DOHH2 (cell line): ENCODE results near the gene CDK5RAP2.
"Not testable (repeated sequence)": the region's sequence is repeated elsewhere in the genome, so short reads cannot be mapped to it uniquely, and the experiment has no call there.

Experiments used
- H3F3A ChIP-seq: fragments of 200-600 bp; sonication (generic), shearing (Covaris generic); 2 replicates; pipeline ENCODE4 v1.6.0; 2016; ENCODE audit warnings: antibody characterized with exemption, mild to moderate bottlenecking; ENCODE audit not compliant: control insufficient read depth, insufficient read depth
- H3K27ac ChIP-seq: fragments of 200-600 bp; sonication (generic); 2 replicates; pipeline ENCODE4 v1.5.1; 2014; ENCODE audit warnings: low read depth, mild to moderate bottlenecking, low read length, moderate library complexity
- H3K27me3 ChIP-seq: fragments of 200-600 bp; sonication (generic); 2 replicates; pipeline ENCODE4 v1.6.1; 2014; ENCODE audit warnings: mild to moderate bottlenecking, low read length, mixed read lengths; ENCODE audit not compliant: control insufficient read depth
- H3K36me3 ChIP-seq: fragments of 200-600 bp; sonication (generic); 2 replicates; pipeline ENCODE4 v1.6.1; 2014; ENCODE audit warnings: mild to moderate bottlenecking, low read length, moderate library complexity, mixed read lengths; ENCODE audit not compliant: control insufficient read depth
- H3K4me1 ChIP-seq: fragments of 200-600 bp; sonication (generic); 2 replicates; pipeline ENCODE4 v1.6.1; 2014; ENCODE audit warnings: mild to moderate bottlenecking, low read length, mixed read lengths; ENCODE audit not compliant: control insufficient read depth
- H3K4me2 ChIP-seq: fragments of 200-600 bp; sonication (generic); 2 replicates; pipeline ENCODE4 v1.6.0; 2014; ENCODE audit warnings: mild to moderate bottlenecking, low read length, moderate library complexity
- H3K4me3 ChIP-seq: fragments of 200-600 bp; sonication (generic); 2 replicates; pipeline ENCODE4 v1.5.1; 2014; ENCODE audit warnings: mild to moderate bottlenecking, low read length, mixed read lengths
- H3K79me2 ChIP-seq: fragments of 200-600 bp; sonication (generic); 2 replicates; pipeline ENCODE4 v1.6.1; 2014; ENCODE audit warnings: mild to moderate bottlenecking, low read length, mixed read lengths; ENCODE audit not compliant: control insufficient read depth
- H3K9me2 ChIP-seq: fragments of 200-600 bp; sonication (generic); replicated peaks from 2 replicates; pipeline ENCODE4 v1.6.1; 2014; ENCODE audit warnings: mild to moderate bottlenecking, low read length, mixed read lengths; ENCODE audit not compliant: control insufficient read depth
- H3K9me3 ChIP-seq: fragments of 200-600 bp; sonication (generic); 2 replicates; pipeline ENCODE4 v1.6.1; 2014; ENCODE audit warnings: antibody characterized with exemption, low read length, mixed read lengths; ENCODE audit not compliant: control insufficient read depth, insufficient read depth
- H4K20me1 ChIP-seq: fragments of 200-600 bp; sonication (generic); 2 replicates; pipeline ENCODE4 v1.6.0; 2014; ENCODE audit warnings: low read depth, mild to moderate bottlenecking, antibody characterized with exemption, low read length, moderate library complexity; ENCODE audit not compliant: control insufficient read depth, insufficient read depth
- CTCF ChIP-seq: fragments of 200-600 bp; sonication (generic); IDR thresholded peaks from one replicate; pipeline ENCODE4 v1.5.1; 2014; ENCODE audit warnings: antibody characterized with exemption, mild to moderate bottlenecking, low read depth, low read length; ENCODE audit not compliant: poor library complexity, severe bottlenecking
- EZH2phosphoT487 ChIP-seq: fragments of 200-600 bp; sonication (generic); IDR thresholded peaks from 2 replicates; pipeline ENCODE4 v1.6.1; 2017; ENCODE audit warnings: borderline replicate concordance, mild to moderate bottlenecking, antibody characterized with exemption, low read length, moderate library complexity, mixed read lengths

The CDK5RAP2 gene

GRCh38 chr9:120522558-120522957 lies 57.4 kb downstream of the CDK5RAP2 start:
- H3F3A ChIP-seq: no peaks in the 10 kb centered on the region
- no peaks in the 10 kb centered on the region for H3K4me1 ChIP-seq
- no peaks in the 10 kb centered on the region for H3K27me3 ChIP-seq
- H3K79me2 ChIP-seq: no peaks in the 10 kb centered on the region
- TF ChIP-seq CTCF (no peak), EZH2phosphoT487 (no peak)
- H3K4me2 ChIP-seq: no peak overlapping the region
- no peaks in the 10 kb centered on the region for H3K9me2 ChIP-seq
- no peak overlapping the region for H3K4me3 ChIP-seq
- H4K20me1 ChIP-seq: no peaks in the 10 kb centered on the region
- no peak overlapping the region for H3K27ac ChIP-seq
- no peaks in the 10 kb centered on the region for H3K9me3 ChIP-seq
- peaks cover 76% of the 10 kb centered on the region for H3K36me3 ChIP-seq

DNA sequence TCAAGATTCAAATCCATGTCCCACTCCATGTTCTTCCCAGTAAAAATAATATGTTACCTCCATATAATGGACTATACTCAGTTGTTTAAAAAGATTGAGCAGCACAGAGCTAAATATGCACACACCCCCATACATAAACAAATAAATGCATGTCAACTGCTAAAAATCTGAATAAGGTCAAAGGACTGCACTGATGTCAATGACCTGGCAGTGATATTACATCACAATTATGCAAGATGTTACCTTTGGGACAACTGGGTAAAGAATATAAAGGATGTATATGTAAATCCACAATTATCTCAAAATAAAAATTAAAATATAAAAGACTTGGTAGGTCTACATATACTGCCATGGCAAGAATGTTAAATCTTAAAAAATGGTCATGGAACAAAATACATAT lies 57.9 kb downstream of the CDK5RAP2 start:
- Histone ChIP-seq H3K9me2 (no peaks in the 10 kb centered on the region), H3K36me3 (peaks cover 78% of the 10 kb centered on the region), H3K4me3 (no peak overlapping the region), H4K20me1 (no peaks in the 10 kb centered on the region), H3K79me2 (no peaks in the 10 kb centered on the region), H3K27ac (no peak overlapping the region), H3K4me2 (no peak overlapping the region), H3K27me3 (no peaks in the 10 kb centered on the region), H3F3A (no peaks in the 10 kb centered on the region), H3K4me1 (no peaks in the 10 kb centered on the region), H3K9me3 (no peaks in the 10 kb centered on the region)
- TF ChIP-seq CTCF (no peak), EZH2phosphoT487 (no peak)

- Histone ChIP-seq H3K9me3 (no peaks in the 10 kb centered on the region), H3K4me3 (no peak overlapping the region), H3K4me1 (no peaks in the 10 kb centered on the region), H3K27me3 (no peaks in the 10 kb centered on the region), H4K20me1 (no peaks in the 10 kb centered on the region), H3K36me3 (peaks cover 75% of the 10 kb centered on the region), H3K79me2 (no peaks in the 10 kb centered on the region), H3F3A (no peaks in the 10 kb centered on the region), H3K4me2 (no peak overlapping the region), H3K27ac (no peak overlapping the region), H3K9me2 (no peaks in the 10 kb centered on the region)
- TF ChIP-seq EZH2phosphoT487: no peak
- no peak for TF ChIP-seq CTCF
These were observed 58.9 kb downstream of the CDK5RAP2 start for GRCh38 chr9:120521101-120521500.

DNA sequence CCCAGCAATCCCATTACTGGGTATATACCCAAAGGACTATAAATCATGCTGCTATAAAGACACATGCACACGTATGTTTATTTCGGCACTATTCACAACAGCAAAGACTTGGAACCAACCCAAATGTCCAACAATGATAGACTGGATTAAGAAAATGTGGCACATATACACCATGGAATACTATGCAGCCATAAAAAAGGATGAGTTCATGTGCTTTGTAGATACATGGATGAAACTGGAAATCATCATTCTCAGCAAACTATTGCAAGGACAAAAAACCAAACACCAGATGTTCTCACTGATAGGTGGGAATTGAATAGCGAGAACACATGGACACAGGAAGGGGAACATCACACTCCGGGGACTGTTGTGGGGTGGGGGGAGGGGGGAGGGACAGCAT lies 64.0 kb downstream of the CDK5RAP2 start:
- H3K4me3 ChIP-seq, H3K27ac ChIP-seq, H3F3A ChIP-seq, H3K9me3 ChIP-seq, H3K4me1 ChIP-seq, H3K27me3 ChIP-seq, H3K79me2 ChIP-seq, H3K9me2 ChIP-seq, H3K4me2 ChIP-seq, H4K20me1 ChIP-seq: not testable (repeated sequence)
- H3K36me3 ChIP-seq: peaks cover 75% of the 10 kb centered on the region

DNA sequence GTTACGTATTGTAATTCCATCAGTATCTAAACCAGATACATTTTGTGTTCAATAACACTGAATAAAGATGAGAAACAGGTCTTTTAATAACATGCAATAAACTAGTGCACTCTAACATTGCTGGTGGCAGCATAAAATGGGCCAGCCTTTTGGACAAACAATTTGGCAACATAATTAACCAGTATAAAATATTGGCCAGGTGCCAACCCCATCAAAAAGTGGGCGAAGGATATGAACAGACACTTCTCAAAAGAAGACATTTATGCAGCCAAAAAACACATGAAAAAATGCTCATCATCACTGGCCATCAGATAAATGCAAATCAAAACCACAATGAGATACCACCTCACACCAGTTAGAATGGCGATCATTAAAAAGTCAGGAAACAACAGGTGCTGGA lies 64.5 kb downstream of the CDK5RAP2 start:
- not testable (repeated sequence) for H3K27ac ChIP-seq, H3K4me1 ChIP-seq, H3K9me3 ChIP-seq, H4K20me1 ChIP-seq, H3F3A ChIP-seq, H3K4me3 ChIP-seq, H3K4me2 ChIP-seq, H3K9me2 ChIP-seq, H3K27me3 ChIP-seq, H3K79me2 ChIP-seq
- peaks cover 80% of the 10 kb centered on the region for H3K36me3 ChIP-seq
